ENCODE measurements around the gene OR6A2. TPM values are rescaled to one million over a fixed set of nuclear protein-coding genes. Genes with fewer than 3 reads are reported as not detected.

OR6A2 gene
- total RNA-seq, 1 donor from 2014 or later, result 0.50 TPM

DNA sequence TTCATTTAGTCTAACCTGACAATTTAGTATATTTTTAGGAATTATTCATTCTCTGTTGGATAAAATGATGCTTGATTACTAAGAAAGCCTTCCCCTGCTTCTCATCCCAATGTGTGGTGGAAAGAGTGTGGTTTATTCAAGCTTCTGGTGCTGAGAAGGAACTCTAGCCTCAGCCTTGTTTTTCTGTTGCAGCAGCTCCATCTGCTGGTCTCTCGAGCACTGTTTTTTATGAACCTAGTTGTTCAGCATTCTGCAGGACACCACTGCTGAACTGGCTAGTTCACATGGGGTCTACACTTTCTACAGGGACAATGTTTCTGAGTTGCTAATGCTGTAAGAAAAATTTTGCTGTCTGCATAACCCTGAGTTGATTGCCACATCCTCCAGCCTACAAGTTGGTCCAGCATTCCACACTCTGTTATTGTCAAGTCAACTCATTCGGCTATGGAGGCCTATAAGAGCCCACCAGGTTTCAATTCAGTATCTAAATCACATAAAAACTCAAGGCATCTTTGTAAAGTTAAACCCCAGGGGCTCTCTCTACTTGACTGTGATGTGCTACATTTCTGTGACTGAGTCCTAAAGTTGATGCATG lies 42.0 kb downstream of the OR6A2 start:
- peak; percentile 76 for DNase-seq (ENCODE audit: low read depth)

DNA sequence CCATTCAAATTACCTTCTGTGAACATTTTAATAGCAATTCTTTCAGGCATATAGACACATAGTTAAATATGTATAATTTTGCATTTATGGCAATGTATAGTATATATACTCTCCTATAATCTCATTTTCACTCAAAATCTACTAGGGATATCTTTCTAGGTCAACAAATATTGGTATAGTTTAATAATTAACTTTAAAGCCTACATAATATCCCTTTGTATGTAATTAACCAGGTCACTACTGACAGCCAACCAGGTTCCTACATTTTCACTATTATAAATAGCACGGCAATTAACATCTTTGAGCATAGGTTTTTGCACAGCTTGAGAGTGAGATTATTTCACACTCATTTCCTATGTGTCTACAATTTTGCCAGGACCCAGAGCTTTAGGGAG lies 43.5 kb downstream of the OR6A2 start:
- DNase-seq (ENCODE audit: low read depth), result no peak

DNA sequence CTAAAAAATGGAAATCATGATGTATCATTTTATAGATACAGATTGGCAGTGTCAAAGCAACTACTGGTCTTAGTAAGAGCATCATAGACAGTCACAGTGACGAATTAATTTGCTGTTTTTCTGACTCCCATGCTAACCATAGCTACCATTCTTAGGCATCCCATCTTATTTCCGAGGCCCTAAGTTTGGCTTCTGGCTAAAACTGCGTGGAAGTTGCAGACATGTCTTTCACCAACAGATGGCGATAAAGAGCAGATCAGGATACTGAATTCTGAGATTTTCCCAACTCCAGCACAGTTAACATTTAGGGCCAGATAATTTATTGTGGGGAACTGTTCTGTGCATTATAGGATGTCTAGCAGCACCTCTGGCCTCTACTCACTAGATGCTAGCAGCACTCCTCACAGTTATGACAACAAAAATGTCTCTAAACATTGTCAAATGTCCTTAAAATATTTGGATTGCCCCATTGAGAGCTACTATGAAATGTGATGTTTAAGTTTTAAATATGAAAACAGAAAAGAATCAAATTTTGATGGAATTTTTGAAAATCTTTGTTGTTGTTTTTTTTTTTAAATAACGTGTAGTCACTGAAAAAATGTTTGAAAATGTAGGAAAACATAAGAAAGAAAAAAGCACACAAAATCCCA lies 44.1 kb downstream of the OR6A2 start:
- peak; percentile 43 for DNase-seq (ENCODE audit: low read depth)

DNA sequence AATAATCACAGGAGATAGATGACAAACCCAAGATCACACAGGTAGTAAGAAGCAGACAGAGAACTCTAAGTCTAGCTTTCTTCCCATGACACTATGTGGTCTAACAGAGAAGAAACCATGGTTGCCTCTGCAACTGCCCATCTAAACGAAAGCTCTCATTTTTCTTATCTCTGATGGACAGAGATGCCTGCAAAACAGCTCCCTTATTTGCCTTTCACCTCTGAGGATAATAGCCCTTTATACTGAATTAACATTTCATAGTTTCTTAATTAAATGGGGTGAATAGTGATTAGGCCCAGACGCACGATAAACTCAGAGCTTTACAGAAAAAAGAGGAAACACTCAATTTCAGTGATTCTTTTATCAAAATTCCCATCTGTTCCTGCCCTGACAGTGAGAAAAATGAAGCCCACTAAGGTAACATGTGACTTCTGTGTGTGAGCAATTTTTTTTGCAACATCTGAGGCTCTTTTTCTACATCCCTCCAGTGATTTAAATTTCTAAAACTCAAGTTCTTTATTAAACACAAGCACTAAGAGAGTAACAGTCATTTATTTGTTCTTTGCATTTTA lies 52.3 kb downstream of the OR6A2 start:
- no peak for DNase-seq (ENCODE audit: low read depth)

DNA sequence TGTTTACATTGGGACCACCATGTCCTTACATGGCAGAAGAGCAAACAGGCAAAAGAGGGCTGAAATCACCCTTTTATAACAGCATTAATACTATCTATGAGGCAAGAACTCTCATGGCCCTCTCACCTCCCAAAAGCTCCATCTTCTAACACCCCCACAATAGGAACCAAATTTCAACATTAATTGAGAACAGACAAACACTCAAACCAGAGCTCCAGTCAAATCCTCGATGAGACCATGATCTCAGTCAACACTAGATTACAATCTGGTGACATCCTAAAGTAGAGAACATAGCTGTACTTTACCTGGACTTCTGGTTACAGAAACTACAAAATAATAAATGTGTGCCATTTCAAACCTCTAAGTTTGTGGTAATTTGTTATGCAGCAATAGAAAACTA lies 52.9 kb downstream of the OR6A2 start:
- DNase-seq (ENCODE audit: low read depth), result no peak

DNA sequence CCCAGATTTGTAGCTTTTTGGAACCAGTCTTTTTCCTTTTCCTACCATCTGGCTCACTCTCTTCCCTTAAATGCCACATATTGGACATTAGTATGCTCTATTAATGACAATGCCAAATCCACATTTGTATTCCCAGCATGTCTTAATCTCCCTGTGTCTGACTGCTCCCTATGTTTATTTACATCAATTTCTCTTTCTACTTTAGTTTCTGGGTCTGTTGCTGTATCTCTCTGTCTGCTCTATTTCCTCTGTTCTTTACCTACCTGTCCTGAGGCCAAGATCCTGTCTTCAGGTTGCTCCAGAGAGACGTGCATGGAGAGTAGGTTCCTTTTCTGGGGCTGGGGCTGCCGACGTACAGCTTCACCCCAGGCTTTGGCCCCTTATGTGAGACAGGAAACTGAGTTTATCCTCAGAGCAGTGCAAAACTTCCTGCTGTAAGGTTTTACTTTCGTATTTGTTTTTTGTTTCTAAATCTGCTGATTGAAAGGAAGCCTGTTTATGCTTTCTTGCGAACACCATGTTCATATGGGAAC lies 53.3 kb downstream of the OR6A2 start:
- DNase-seq (ENCODE audit: low read depth), result no peak

DNA sequence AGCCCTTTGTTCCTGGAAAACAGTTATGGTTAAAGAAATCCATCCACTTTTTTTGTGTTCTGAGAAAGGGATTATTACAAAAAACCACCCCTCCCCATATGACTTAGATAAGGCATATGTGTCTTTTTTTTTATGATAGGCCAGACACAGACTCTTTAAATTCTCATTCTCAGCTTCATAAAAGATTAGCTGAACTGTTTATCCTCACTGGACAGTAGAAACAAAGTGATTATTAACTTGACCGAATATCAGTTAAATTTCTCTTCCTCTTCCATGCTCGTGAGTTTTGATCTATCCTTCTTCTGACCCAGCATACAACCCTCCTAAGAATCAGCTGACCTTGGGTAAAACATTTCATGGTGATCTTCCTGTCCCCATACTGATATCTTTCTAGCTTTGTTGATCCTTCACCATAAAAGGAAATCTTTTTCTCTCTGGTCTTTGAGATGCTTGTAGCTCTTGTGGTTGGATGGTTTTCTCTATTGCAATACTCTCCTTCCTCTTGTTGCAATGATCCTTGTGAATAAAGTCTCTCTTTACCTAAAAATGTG lies 53.9 kb downstream of the OR6A2 start:
- no peak for DNase-seq (ENCODE audit: low read depth)

DNA sequence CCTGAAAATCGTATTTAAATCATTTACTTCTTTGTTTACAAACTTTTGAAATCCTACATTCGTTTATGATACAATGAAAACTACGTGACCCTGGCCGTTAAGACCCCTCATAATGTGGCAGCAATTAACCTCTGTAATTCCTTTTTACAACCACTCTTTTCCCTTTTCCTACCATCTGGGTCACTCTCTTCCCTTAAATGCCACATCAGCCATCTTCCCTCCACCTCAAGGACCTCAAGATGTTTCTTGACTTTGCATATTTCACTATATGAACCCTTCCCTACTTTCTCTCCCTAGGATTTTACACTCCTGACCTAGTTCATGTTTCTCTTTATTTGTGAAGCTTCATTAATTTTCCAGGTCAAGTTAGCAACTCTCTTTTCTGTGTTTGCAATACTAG lies 54.5 kb downstream of the OR6A2 start:
- peak; percentile 31 for DNase-seq (ENCODE audit: low read depth)

DNA sequence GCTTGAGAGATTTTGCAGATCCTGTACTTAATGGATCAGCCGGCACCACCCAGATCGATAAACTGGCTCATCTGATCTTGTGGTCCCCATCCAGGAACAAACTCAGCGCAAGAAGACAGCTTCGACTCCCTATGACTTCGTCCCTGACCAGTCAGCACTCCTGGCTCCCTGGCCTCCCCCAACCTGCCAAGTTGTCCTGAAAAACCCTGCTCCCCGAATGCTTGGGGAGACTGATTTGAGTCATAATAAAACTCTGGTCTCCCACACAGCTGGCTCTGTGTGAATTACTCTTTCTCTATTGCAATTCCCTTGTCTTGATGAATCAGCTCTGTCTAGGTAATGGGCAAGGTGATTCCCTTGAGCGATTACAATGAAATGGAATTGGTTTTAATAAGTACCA lies 57.2 kb downstream of the OR6A2 start:
- DNase-seq (ENCODE audit: low read depth), result peak; percentile 33

Other genes with a start within 250 kb of the OR6A2 start
- 6.4 and 22.6 TPM in 2 replicates for gene RRP8, start 196.1 kb downstream of the OR6A2 start, total RNA-seq
- gene ILK, start 195.9 kb downstream of the OR6A2 start, total RNA-seq, result 133 and 183 TPM in 2 replicates
- 36.1 and 36.9 TPM in 2 replicates for gene TAF10, start 187.5 kb downstream of the OR6A2 start, total RNA-seq
- 16.1 and 107 TPM in 2 replicates for gene TPP1, start 180.3 kb downstream of the OR6A2 start, total RNA-seq
- under 0.01 and 1.3 TPM in 2 replicates for gene DCHS1, start 143.9 kb downstream of the OR6A2 start, total RNA-seq
- gene MRPL17, start 116.3 kb downstream of the OR6A2 start, total RNA-seq, result 27.2 and 49.8 TPM in 2 replicates
- gene OR2AG2, start 27.7 kb downstream of the OR6A2 start, total RNA-seq, result 0.25 and 0.35 TPM in 2 replicates
- gene OR2AG1, start 16.7 kb downstream of the OR6A2 start, total RNA-seq, result not detected in 2 replicates
- not detected in 2 replicates for gene OR10A5, start 46.0 kb upstream of the OR6A2 start, total RNA-seq
- gene OR10A2, start 63.4 kb upstream of the OR6A2 start, total RNA-seq, result not detected in 2 replicates
- gene OR10A4, start 76.9 kb upstream of the OR6A2 start, total RNA-seq, result not detected in 2 replicates
- 0.40 TPM in 1 of 2 replicates, not detected in the other for gene OR2D2, start 92.8 kb upstream of the OR6A2 start, total RNA-seq
- not detected in 2 replicates for gene OR2D3, start 121.3 kb upstream of the OR6A2 start, total RNA-seq
- gene ZNF215, start 126.7 kb upstream of the OR6A2 start, total RNA-seq, result 5.4 TPM in 2 replicates
- 3.8 and 8.4 TPM in 2 replicates for gene ZNF214, start 220.7 kb upstream of the OR6A2 start, total RNA-seq
- 0.10 TPM in 1 of 2 replicates, not detected in the other for gene NLRP14, start 220.8 kb upstream of the OR6A2 start, total RNA-seq